Right lobe of liver (tissue), 4 donors: Measurements from ENCODE around the gene XPO6.

ENCODE experiments used
- POLR2A ChIP-seq: fragments of 450-650 bp; IDR thresholded peaks from one replicate; pipeline ENCODE4 v1.6.1; 2017; ENCODE audit warnings: antibody characterized with exemption, mild to moderate bottlenecking
- TF ChIP-seq, protein P1 (sequence below), 4 donors: fragments of 200-600 bp in 3 of 4; fragments of 450-650 bp in 1 of 4; IDR thresholded peaks; one replicate each; pipeline versions ENCODE4 v1.5.1 to v1.8.0; 2016 to 2022; ENCODE audit warnings: antibody characterized with exemption in 4 of 4, mild to moderate bottlenecking in 2 of 4
- donor health status: DM: no; HTN: no; CAD: no.
- donor health status: DM: no; HTN: no; CAD: no.
- donor health status: DM: no; HTN: yes; CAD: no.

DNA sequence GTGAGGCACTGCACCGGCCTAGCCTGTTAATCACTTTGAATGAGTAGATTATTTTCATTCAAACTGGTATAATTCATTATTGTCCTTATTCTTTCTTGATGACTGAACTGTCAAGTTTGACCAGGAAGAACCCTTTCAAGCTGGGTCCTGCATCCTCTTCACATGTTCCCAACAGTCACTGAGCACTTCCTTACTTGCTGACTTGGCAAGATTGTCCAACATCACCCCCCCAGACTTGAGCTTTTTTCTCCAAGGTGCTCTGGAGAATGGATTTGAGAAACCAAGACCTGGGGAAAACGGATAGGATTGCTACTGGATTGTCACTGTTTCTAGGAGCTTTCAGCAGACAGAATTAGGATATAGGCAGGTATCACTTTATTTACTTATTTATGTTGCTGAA, 93.1 kb downstream of the XPO6 start:
- TF ChIP-seq, protein P1, sequence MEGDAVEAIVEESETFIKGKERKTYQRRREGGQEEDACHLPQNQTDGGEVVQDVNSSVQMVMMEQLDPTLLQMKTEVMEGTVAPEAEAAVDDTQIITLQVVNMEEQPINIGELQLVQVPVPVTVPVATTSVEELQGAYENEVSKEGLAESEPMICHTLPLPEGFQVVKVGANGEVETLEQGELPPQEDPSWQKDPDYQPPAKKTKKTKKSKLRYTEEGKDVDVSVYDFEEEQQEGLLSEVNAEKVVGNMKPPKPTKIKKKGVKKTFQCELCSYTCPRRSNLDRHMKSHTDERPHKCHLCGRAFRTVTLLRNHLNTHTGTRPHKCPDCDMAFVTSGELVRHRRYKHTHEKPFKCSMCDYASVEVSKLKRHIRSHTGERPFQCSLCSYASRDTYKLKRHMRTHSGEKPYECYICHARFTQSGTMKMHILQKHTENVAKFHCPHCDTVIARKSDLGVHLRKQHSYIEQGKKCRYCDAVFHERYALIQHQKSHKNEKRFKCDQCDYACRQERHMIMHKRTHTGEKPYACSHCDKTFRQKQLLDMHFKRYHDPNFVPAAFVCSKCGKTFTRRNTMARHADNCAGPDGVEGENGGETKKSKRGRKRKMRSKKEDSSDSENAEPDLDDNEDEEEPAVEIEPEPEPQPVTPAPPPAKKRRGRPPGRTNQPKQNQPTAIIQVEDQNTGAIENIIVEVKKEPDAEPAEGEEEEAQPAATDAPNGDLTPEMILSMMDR (IDR thresholded peaks at IDR 0.05) = no peak
- no peak for TF ChIP-seq POLR2A
